CD4-positive, alpha-beta T cell treated with Interleukin-21 for 1 hour (primary cell): ENCODE data around the gene CFAP61.

ENCODE experiments used
- DNase-seq: peaks from one replicate; pipeline ENCODE4 v3.0.0-alpha.2; 2020

The CFAP61 gene

DNA sequence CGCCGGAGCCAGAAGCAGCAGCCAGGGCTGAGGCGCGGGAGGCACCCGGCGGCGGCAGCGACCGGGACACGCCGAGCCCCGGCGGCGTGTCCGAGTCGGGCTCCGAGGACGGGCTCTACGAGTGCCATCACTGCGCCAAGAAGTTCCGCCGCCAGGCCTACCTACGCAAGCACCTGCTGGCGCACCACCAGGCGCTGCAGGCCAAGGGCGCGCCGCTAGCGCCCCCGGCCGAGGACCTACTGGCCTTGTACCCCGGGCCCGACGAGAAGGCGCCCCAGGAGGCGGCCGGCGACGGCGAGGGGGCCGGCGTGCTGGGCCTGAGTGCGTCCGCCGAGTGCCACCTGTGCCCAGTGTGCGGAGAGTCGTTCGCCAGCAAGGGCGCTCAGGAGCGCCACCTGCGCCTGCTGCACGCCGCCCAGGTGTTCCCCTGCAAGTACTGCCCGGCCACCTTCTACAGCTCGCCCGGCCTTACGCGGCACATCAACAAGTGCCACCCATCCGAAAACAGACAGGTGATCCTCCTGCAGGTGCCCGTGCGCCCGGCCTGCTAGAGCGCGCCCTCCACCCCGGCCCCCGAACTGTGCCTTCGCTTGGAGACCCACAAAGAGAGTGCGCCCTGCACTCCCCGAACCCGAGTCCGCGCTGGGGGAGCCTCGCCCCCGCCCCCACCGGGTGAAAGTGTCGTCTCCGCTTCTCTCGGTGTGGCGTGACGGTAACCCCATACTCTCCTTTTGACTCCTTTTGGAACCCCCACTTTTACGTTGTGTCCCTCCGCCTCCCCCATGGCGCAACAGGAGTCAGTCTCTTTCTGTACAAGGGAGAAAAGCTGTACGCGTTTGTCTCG lies 317.1 kb downstream of the CFAP61 start:
- DNase-seq, result no peak

DNA sequence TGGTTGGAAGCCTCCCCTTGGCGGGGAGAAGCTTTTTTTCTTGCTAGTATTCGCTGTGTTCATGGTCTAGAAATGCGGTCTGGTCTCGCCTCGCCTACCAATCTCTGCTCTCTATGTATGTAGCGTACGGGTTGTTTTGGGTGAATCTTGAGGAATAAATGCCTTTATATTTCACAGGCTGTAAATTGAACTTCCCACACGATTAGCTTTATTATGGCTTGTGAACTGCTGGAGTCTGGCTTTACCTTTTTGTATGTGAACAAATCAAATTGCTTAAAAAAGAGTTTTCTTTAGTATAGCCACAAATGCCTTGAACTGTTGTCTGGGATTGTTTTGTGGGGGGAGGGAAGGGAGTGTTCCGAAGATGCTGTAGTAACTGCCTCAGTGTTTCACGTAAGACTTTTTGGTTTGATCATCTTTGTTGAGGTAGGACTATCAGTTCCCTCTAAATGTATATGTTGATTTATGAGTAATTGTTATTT lies 317.8 kb downstream of the CFAP61 start:
- DNase-seq, result no peak

DNA sequence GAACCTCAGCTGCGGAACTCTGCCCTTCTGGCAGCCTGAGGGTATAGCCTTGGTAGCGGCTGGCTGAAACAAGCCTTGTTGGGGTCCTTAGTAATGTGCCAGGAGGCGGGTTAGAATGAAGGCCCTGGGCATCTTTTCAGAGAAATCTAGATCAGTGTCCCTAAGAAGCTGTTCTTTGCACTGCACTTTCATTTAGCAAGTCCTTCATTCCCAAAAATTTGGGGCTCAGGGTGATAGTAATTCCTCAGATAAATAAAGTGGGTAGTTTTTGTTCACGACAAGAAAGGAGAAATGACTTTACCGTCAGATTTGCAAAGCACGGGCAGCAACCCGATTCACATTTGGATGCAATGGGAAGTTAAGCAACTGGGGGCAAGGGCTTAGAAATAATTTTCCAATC lies 318.8 kb downstream of the CFAP61 start:
- no peak for DNase-seq

DNA sequence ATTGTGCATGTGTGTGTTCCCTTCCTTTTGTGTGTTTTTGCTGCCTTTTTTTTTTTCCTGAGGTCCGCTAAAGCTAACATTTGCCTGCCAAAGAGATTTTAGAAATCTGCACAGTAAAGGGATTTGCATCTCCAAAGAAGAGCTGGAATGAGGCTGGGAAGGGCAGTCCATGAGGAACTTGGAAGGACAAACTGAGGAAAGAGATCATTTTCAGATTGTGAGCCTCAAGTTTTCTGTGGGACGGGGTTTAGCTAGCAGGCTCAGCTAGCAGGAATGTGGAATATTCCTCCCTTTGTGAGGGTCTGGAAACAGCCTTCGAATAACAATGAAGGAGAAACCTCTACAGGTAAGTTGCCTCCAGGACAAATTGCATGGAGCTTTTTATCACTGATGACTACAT lies 319.3 kb downstream of the CFAP61 start:
- no peak for DNase-seq

DNA sequence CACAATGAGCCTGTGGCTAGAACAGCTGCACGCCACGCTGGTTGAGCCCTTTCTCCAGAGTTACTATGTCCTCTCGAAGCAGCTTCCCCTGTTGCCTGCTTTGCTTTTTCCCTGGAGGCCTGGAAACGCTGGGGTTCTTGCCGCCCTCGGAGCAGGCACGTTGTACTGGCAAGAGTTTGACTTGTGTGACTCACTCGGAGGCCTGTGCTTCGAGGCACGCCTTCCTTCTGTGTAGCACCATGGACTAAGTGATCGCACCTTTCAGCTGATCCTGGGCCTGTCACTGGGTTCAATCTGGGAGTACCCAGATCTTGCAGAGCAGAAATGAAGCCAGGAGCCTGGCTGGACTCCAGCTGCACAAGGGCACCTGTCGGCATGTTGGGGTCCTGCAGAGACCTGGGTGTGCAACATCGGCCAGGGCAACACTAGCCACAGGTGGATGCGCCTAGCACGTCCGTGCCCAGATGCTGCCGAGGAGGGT lies 320.8 kb downstream of the CFAP61 start:
- no peak for DNase-seq

DNA sequence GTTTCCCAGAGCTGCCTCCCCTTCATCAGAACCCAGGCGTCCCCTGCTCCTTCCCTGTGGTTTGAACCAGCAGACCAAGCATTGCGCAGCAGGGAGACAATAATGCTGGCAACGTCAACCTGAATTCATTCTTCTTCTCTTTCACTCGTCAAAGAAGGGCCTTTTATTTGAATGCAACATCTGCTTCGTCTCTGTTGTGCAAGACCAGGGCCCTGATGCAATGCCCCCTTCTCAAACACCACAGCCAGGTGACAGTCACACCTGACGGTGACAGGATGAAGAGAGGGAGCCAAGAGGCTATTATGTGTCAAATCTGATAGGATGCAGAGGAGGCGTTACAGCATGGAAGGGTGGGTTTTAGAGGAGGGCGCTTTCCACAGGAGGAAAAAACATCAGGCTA lies 323.5 kb downstream of the CFAP61 start:
- DNase-seq, result no peak

DNA sequence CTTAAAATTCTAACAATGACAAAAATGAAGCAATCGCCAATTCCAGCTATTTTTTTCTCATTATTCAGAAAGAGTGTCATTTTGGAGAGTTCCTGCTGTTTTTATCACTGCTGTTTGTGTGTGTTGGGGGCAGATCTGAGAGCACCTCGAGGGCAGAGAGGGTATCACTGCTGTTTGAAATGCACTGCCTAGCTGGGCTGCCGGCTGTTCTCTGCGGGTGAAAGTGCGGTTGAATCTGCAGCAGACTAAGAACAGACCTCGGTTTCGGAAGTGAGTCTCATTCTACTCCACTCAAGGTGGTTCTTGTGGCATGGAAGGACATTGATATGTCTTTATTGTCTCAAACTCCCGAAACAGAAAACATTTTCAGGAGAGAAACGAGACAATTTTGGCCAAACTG lies 333.9 kb downstream of the CFAP61 start:
- DNase-seq, result no peak

DNA sequence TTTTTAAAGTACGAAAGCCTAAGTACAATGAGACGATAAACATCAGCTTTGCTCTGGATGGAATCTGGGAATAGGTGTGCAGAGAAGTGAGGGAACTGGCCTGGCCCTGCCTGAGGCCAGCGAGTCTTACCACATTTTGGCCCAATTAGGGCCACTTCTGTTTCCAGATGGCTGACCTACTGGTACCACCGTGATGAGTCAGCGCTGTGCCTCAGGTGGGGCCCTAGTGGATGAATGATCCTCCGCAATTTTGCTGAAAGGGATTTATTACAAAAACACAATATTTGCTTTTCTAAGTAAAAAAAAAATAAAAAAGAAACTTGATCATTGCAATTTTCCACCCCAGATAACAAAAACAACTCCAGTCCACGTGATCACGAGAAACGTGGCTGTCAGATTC lies 338.1 kb downstream of the CFAP61 start:
- no peak for DNase-seq

DNA sequence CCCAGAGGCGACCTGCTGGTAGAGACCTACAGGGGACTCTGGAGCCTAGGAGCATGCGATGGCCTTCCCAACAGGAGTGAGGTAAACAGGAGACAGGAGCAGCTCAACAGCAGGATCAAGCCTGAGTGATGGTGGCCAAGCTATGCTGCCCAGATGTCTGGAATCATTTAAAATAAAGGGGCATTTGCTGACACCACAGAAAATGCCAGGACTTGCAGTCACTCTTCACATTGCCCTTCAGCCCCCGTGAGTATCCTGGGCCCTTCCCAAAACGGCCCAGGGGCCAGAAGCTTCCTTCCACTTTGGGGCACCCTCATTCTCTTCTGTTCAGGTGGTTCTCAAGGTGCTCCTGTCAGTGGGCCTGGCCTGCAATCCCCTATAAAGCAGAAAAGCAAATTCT lies 338.8 kb downstream of the CFAP61 start:
- no peak for DNase-seq

DNA sequence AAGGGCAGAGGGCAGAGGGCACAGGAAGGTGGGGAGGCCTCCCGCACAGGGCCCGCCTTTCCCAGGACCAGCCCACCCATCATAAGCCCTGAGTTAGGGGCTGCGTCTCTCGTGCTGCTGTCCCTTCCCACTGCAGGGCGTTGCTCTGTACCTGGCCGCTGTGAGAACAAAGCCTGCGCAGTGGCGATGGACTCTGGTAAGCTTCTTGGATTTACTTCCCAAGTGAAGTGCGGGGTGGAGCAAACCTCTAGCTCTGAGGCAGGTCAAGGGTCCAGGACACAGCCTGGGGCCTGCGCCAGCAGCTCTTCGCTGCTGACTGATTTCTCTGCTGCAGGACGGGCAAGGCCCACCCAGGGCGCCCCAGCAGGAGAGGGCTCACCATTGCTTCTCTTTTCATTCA lies 339.4 kb downstream of the CFAP61 start:
- no peak for DNase-seq

DNA sequence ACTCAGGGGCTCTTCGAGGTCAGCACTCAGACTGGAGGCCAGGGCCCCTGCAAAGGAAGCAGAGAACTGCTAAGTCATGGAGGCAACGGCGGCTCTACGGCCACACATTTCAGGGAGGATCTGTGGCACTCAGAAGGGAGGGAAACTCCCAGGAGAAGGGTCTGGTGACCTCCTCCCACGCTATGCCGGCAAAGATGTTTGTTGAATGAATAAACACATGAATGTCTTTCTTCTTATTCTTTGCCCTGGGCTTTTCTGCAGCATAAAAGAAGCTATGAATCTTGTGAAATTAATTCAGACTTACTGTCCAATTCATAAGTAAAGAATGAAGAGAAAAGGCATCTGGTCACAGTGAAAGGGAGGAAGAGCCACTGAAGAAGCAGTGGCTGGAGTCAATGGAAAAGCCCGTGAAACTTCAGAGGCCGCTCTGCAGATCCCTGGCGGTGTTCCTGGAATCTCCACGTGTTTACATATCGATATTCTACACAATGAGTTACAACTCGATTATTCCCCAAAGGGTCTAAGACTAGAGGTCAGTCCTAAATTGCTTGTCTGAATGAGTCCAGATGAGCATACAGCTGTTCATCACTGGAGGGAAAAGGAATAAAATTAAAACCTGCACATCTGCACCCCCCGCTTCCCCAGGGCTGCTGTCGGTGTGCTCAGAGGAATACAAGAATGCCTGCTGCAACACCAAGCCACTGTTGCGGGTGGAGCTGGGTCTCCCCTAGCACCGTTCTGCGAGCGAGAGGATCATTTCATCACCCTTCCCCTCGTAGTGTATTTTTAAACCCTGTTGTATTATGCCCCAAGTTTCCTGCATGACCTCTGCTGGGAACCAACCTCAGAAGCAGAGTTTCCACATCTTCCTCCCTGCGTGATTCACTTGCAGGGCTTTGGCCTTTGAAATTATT lies 341.1 kb downstream of the CFAP61 start:
- DNase-seq, result no peak

DNA sequence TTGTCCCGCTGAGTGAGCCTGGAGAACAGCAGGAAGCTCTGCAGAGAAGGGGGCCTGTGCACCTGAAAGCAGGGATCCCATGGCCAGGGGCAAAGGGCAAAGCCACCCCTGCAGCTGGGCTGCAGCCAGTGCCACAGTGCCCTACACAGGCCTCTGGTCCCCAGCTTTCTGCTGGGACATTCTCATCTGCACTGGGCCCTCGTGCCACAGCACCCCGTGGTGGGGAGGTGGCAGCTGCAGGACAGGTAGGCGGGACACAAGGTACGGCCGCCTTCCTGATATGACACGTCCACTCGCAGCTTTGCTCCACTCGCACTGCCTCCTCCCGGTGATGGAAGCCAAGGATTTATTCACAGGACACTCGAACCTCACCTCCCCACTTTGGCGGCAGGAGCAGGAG lies 342.8 kb downstream of the CFAP61 start:
- no peak for DNase-seq

DNA sequence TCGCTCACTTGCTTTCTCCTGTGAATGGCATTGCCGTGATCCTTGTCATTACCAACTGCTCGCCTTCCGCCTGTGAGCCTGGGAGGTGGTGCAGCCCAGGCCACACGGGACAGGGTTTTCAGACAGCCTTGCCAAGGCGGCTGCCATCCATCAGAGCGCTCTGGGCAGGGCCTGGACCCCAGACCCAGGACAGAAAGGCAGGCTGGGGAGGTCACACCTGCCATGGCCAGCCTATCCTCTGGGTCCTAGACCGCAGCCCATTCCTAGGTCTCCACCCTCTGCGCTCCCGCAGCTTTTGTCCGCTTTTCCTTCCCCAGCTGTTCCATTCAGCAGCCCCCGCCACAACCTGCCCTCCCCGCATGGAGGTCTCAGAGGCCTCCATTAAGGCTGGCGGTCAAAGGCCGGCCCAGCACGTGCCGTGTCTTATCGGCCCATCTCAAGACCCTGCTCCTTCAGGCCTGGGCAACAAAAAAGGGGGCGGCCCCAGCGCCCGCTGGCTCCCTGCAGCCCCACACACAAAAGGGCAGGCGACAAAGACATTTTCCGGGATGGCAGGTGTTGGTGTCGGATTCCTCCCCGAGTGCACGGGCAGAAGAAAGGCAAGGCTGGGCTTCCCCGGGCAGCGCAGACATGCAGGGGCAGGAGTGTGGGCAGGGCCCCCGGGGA lies 343.7 kb downstream of the CFAP61 start:
- DNase-seq, result no peak

DNA sequence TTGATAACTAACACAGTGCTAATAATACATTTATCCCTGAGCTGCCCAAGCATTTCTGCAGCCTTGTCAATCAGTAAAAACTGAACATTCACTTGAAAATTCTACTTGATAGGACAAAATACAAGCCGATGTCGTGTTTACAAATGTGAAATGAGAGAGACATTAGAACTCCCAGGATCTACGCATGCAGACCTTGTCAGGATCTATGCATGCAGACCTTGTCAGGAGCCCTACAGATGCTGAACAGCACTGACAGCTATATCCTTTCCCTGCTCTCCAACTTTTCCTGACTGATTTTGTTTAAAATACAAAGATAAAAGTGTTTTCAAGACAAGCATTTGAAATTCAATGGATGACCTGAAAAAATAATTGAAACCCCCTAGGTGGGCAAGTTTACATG lies 344.5 kb downstream of the CFAP61 start:
- no peak for DNase-seq

DNA sequence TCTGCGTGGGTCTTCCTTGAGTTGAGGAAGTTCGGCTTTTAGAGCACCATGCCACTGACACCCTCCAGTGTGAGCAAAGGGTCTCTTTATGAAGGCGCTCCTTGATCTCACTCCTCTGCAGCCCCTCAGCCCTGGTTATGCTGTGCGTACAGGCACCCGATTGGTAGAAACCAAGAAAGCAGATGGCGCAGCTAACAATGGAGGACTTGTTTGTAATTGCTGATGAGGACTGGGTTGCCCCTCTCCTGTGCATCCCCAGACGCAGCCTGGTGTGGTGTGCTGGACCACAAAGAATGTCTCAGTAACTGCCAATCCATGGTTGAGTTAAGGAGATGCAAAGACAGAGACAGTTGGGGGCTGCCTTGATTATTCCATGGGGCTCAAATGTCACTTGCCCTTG lies 345.8 kb downstream of the CFAP61 start:
- DNase-seq, result no peak

DNA sequence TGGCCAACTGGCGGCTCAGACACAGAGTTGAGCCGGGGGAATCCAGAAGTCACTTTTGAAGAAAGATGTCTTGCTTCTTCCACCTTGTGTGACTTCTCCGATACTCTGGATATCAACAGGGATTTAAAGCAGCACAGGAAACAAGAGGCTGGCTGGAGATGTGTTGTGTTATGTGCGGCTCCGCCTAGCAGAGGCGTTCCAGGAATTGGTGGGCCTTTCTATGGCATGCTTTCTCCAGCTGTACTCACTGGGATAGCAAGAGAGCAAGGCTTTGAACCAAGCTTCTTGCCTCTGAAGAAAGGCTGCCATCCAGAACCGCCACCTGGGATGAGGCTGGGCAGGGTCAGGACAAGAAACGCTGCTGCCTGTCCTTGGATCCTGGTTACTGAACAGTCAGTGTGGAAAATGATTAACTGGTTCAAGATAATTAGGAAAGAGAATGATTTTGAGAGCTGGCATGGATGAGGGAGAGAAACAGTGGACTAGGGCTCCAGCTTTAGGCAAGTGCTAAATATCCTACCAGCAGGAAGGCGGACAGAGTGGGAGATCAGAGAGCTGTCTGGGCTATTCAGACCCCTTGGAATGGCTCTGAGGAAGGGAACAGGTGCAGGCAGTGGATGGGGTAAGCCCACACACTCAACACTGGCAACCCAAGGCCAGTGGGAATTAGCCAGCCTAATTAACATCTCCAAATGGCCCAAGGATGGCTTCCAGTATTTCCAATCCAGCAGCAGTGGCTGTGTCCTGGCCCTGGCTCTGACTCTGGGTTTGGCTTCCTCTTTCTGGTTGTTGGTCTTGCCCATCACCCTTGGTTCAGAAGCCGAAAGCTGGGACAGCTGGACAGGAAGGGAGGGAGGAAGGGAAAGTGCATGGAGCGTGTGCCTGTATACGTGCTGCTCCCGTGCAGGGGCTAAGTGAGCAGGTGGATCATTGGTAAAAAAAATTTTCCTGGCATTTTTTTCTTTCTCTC lies 347.5 kb downstream of the CFAP61 start:
- no peak for DNase-seq

DNA sequence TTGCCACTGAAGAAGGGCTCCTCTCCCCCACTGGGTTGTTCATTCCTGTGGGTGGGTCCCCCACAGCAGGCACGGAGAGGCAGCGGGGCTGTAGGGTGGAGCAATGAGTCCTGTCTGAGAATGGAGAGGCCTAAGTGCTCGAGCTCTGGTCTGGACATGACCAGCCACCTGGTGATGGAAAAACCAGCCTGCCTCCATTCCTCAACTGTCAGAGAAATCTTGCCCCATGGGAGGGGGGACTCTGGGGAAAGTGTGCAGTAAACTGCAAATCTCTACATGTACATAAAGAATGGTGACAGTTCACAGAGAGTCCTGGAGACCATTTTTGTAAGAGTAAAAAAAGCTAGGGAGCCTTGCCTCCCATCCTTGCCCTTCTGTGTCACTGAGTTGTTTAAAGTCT lies 349.7 kb downstream of the CFAP61 start:
- DNase-seq, result no peak

DNA sequence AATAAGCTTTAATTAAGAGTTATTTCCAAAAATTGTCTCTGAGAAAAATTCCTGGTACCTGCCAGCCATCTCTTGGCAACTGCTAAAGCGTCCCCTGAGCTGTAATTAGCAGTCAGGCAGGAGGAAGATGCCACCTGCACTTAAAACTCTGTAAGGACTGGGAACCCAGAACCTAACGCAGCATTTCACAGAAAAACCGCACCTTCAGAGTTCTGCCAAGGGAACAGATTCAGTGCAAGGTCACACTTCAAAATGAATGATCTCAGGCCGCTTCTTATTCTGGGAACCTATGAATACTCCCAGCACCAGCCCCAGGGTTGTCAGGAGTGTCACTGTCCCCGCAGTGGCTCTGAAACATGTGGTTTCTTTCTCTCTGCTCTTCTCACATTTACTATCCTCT lies 352.3 kb downstream of the CFAP61 start:
- no peak for DNase-seq

DNA sequence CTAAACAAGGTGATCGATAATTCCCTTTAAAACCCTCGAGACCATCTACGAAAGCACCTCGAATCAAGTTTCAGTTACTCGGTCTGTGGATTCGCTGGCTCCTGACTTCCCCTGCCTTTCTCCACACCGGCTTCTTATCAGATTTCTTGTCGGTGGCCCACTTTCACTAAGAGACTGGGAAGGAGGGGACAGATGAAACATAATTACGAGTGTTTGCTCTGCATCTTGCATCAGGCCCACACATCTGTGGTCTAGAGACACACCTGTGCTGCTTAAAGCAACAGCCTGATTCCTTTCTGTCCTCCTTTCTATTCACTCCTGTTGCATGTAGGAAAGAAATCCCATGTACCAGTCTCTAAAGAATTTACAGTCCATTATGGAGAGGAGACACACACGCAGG lies 353.3 kb downstream of the CFAP61 start:
- no peak for DNase-seq

DNA sequence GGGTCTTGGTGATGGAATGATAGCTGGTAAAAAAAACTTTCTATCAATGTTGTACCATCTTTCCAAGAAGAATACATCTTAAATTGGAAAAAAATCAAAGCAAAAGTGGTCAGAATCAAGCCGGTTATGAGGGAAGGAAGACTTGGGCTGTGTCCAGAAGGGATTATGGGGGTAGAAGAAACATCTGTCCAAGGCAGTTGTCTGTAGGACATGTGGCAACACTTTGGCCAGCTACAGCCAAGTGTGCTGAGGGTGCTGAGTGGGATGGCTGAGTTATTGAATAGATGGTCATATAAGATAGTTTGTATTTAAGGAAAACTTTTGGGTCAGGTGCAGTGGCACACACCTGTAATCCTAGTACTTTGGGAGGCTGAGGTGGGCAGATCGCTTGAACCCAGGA lies 354.0 kb downstream of the CFAP61 start:
- DNase-seq, result no peak

DNA sequence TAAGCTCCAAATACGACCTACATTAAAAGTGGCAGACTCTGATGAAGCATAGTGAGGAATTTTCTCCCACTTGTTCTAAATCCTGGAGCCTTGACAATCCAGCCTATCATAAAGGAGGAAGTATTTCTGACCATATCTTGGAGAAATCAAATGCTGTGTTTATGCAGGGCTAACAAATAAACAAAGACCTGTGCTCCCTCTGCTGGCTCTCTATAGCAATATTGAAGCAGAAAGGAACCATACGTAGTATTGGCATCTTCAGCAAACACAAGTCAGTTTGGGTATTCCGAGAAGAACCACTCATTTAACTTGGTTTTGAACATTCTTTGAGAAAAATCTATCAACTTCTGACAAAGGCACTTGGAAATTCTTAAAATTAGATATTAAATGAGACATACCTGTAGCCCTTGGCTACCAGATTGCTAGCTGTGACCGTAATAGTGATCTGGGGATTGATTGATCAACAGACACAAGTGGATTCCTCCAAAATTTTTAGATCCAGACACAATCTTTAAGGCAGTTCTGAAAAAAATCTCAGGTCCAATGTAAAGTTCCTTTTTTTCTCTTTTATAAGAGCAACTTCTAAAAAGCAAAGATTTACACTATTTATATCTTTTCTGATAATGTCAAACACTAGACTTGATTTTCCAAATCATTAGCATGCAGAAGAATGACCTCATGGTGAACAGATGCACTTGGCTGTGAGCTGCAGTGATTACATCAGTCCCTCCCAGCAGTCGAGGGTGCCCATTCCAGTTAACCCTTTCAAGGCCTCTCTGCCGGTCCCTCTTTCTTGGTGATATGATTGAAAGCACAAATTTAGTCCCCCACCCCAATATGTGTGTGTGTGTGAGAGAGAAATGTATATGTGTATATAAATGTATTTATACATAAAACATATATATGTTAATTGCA lies 355.8 kb downstream of the CFAP61 start:
- no peak for DNase-seq
